ENCODE data around the gene PPIF. TPM values are rescaled to one million over a fixed set of nuclear protein-coding genes. Genes with fewer than 3 reads are reported as not detected.

PPIF gene
- total RNA-seq, 2 donors from 2014 or later: 30.6 to 69.1 TPM

DNA sequence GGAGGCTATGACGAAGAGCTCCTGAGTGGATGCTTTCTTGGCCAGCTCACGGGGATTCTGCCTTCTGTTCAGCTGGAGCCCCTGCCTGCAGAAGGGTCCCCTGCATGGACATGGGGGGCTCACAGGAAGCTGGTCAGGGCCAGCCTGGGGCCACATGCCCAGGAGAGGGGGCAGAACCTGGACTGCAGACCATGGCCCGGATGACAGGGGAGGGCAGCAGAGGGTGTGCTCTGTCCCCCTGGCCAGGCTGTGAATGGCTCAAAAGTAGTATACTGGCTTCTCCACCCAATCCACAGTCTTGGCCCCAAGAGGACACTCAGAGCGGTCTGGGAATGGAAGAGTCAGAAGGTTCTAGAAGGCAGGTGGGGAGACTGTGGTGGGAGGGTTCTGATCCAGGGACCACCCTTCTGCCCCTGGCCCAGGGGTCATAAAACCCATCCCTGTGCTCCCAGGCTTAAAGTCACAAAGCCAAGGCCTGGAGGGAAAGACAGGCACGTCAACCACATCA, 40.3 kb downstream of the PPIF start:
- intact Hi-C loops (cut with DNase I): no loop called here
- no peak for DNase-seq (ENCODE audit: low spot score)
- WGBS: 77% methylated on average over 5 of the region's 5 CpGs

GRCh38 chr10:79387974-79388850, 40.9 kb downstream of the PPIF start:
- TF ChIP-seq CTCF (IDR thresholded peaks at IDR 0.05) (no peak), POLR2A (IDR thresholded peaks at IDR 0.05) (no peak), POLR2AphosphoS5 (IDR thresholded peaks at IDR 0.05) (no peak)
- Histone ChIP-seq H3K9me3 (no peaks in the 10 kb centered on the region), H3K27ac (peak overlapping the region in 1 of 2 donors; percentile 28), H3K36me3 (no peaks in the 10 kb centered on the region), H3K4me1 (replicated peaks) (no peaks in the 10 kb centered on the region), H3K27me3 (replicated peaks; ENCODE audit: insufficient read depth) (no peaks in the 10 kb centered on the region), H3K4me3 (no peak overlapping the region)
- peak; percentile 2 for DNase-seq (ENCODE audit: low spot score)
- intact Hi-C loops (cut with DNase I): no loop called here
- WGBS: 83% methylated on average over 11 of the region's 11 CpGs

More for the DNA sequence above, 40.3 kb downstream of the PPIF start:
- peak overlapping the region in 1 of 2 donors; percentile 28 for H3K27ac ChIP-seq
- no peak for TF ChIP-seq POLR2AphosphoS5 (IDR thresholded peaks at IDR 0.05)
- no peak for TF ChIP-seq CTCF (IDR thresholded peaks at IDR 0.05)
- no peak for TF ChIP-seq POLR2A (IDR thresholded peaks at IDR 0.05)
- H3K4me3 ChIP-seq: no peak overlapping the region
- no peaks in the 10 kb centered on the region for H3K27me3 ChIP-seq (replicated peaks; ENCODE audit: insufficient read depth)
- no peaks in the 10 kb centered on the region for H3K4me1 ChIP-seq (replicated peaks)
- no peaks in the 10 kb centered on the region for H3K36me3 ChIP-seq
- no peaks in the 10 kb centered on the region for H3K9me3 ChIP-seq

DNA sequence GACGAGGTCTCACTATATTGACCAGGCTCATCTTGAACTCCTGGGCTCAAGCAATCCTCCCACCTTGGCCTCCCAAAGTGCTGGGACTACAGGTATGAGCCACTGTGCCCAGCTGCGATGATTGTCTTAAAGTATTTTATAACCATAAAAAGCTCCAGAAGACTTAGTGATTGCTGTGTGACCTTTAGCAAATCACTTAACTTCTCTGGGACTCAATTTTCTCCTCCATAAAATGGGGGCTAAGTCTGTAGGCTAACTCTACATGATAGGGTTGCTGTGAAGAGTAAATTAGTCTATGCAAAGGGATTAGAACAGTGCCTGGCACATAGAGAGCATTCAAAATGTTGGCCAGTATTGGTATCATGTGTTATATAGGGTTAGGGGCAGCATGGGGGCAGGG, 42.8 kb downstream of the PPIF start:
- TF ChIP-seq CTCF (IDR thresholded peaks at IDR 0.05) (no peak), POLR2A (IDR thresholded peaks at IDR 0.05) (no peak)
- intact Hi-C loops (cut with DNase I): no loop called here
- no peaks in the 10 kb centered on the region for H3K36me3 ChIP-seq
- no peak overlapping the region for H3K27ac ChIP-seq
- no peak overlapping the region for H3K4me3 ChIP-seq
- no peaks in the 10 kb centered on the region for H3K4me1 ChIP-seq (replicated peaks)
- H3K9me3 ChIP-seq: no peaks in the 10 kb centered on the region
- no peaks in the 10 kb centered on the region for H3K27me3 ChIP-seq (replicated peaks; ENCODE audit: insufficient read depth)
- WGBS: 98% methylated on average over 2 of the region's 2 CpGs
- no peak for DNase-seq (ENCODE audit: low spot score)

GRCh38 chr10:79390551-79391229, 43.4 kb downstream of the PPIF start:
- Histone ChIP-seq H3K27ac (peak overlapping the region in 1 of 2 donors; percentile 11), H3K36me3 (no peaks in the 10 kb centered on the region)
- 57% methylated on average over 16 of the region's 16 CpGs for WGBS

More at GRCh38 chr10:79390551-79391229, 43.4 kb downstream of the PPIF start:
- Histone ChIP-seq H3K4me1 (replicated peaks) (no peaks in the 10 kb centered on the region), H3K4me3 (no peak overlapping the region), H3K27me3 (replicated peaks; ENCODE audit: insufficient read depth) (no peaks in the 10 kb centered on the region), H3K9me3 (no peaks in the 10 kb centered on the region)
- intact Hi-C loops (cut with DNase I): no loop called here
- TF ChIP-seq CTCF (IDR thresholded peaks at IDR 0.05): no peak
- TF ChIP-seq POLR2A (IDR thresholded peaks at IDR 0.05): no peak
- no peak for TF ChIP-seq POLR2AphosphoS5 (IDR thresholded peaks at IDR 0.05)
- DNase-seq (ENCODE audit: low spot score): no peak
